Kidney epithelial cell (primary cell): ENCODE measurements around the gene ST6GALNAC5. TPM values are rescaled to one million over a fixed set of nuclear protein-coding genes. Genes with fewer than 3 reads are reported as not detected.

Experiments
- DNase-seq: peaks from one replicate; pipeline ENCODE4 v3.0.0-alpha.2; 2010; ENCODE audit warnings: low read depth
- H3K27me3 ChIP-seq: 2 replicates; pipeline ENCODE4 v1.6.0; 2011; ENCODE audit warnings: low read length; ENCODE audit not compliant: control insufficient read depth, insufficient read depth
- H3K36me3 ChIP-seq: 2 replicates; pipeline ENCODE4 v1.5.1; 2011; ENCODE audit warnings: low read length; ENCODE audit not compliant: control insufficient read depth, insufficient read depth
- H3K4me3 ChIP-seq: 2 replicates; pipeline ENCODE4 v1.5.1; 2011; ENCODE audit warnings: low read depth, mild to moderate bottlenecking, control low read depth, low read length
- total RNA-seq: library from RNA; depleted of rRNA; stranded (reverse); fragments of >200 nt; gene quantifications from 2 replicates; pipeline ENCODE4 v1.2.3, GENCODE V29; 2015
- TF ChIP-seq, protein P1 (sequence below): IDR thresholded peaks from 2 replicates; pipeline ENCODE4 v1.5.1; 2011; ENCODE audit warnings: mild to moderate bottlenecking, moderate library complexity, low read length, control low read depth, inconsistent platforms; ENCODE audit not compliant: insufficient read depth, poor library complexity, severe bottlenecking

The ST6GALNAC5 gene
- total RNA-seq, 1 donor from 2014 or later = 9.4 TPM

- Histone ChIP-seq H3K4me3 (no peak overlapping the region), H3K27me3 (no peaks in the 10 kb centered on the region), H3K36me3 (no peaks in the 10 kb centered on the region)
- TF ChIP-seq, protein P1, sequence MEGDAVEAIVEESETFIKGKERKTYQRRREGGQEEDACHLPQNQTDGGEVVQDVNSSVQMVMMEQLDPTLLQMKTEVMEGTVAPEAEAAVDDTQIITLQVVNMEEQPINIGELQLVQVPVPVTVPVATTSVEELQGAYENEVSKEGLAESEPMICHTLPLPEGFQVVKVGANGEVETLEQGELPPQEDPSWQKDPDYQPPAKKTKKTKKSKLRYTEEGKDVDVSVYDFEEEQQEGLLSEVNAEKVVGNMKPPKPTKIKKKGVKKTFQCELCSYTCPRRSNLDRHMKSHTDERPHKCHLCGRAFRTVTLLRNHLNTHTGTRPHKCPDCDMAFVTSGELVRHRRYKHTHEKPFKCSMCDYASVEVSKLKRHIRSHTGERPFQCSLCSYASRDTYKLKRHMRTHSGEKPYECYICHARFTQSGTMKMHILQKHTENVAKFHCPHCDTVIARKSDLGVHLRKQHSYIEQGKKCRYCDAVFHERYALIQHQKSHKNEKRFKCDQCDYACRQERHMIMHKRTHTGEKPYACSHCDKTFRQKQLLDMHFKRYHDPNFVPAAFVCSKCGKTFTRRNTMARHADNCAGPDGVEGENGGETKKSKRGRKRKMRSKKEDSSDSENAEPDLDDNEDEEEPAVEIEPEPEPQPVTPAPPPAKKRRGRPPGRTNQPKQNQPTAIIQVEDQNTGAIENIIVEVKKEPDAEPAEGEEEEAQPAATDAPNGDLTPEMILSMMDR = no peak
- DNase-seq = no peak
Measured at GRCh38 chr1:77018761-77019160, 151.5 kb downstream of the ST6GALNAC5 start.

- Histone ChIP-seq H3K4me3 (no peak overlapping the region), H3K27me3 (no peaks in the 10 kb centered on the region), H3K36me3 (no peaks in the 10 kb centered on the region)
- TF ChIP-seq, protein P1 = no peak
- no peak for DNase-seq
Measured at GRCh38 chr1:77021732-77022131, 154.5 kb downstream of the ST6GALNAC5 start.

- H3K4me3 ChIP-seq = no peak overlapping the region
- no peak for DNase-seq
- H3K36me3 ChIP-seq = no peaks in the 10 kb centered on the region
- TF ChIP-seq, protein P1 = no peak
- H3K27me3 ChIP-seq = no peaks in the 10 kb centered on the region
Measured at GRCh38 chr1:77024500-77024899, 157.2 kb downstream of the ST6GALNAC5 start.

DNA sequence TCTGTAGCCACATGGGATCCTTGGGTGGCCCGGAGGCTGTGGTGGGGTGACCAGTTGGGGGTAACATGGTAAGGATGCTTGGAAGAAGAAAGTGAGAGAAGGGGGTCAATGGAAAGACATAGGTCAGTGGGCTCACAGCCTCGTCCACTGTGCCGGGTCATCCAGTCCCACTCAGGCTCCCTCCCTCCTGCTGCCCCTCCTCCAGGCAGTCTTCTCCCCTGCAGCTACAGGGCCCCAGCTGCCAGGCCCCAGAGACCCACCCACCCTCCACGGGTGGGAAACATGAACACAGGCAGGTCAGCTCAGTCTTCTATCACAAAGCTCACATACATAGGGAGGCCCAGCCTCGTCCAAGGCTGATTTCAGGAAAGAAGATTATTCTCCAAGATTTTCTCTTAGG, 158.3 kb downstream of the ST6GALNAC5 start:
- TF ChIP-seq, protein P1 = no peak

GRCh38 chr1:77026135-77026534, 158.9 kb downstream of the ST6GALNAC5 start:
- no peak for DNase-seq
- H3K27me3 ChIP-seq = no peaks in the 10 kb centered on the region
- TF ChIP-seq, protein P1 = no peak
- H3K36me3 ChIP-seq = no peaks in the 10 kb centered on the region
- H3K4me3 ChIP-seq = no peak overlapping the region

More for the DNA sequence above, 158.3 kb downstream of the ST6GALNAC5 start:
- Histone ChIP-seq H3K4me3 (no peak overlapping the region), H3K27me3 (no peaks in the 10 kb centered on the region), H3K36me3 (no peaks in the 10 kb centered on the region)
- DNase-seq = no peak

DNA sequence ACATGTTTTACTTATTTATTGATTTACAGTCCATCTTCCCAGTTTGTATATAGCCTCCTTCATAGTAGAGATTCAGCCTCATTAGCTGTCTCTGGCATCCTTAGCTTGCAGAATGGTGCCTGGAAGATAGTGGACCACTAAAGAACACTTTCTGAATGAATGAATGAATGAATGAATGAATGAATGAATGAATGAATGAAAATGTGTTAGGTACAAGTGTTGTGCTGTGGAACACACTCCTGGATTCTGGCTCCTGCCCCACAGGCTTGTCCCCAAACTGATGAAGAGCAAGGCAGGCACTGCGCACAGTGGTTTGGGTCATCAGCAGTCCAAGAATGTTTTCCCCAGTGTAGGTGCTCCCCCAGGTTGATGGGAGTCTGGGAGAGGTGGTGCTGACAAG, 159.4 kb downstream of the ST6GALNAC5 start:
- DNase-seq = no peak
- H3K4me3 ChIP-seq = no peak overlapping the region
- H3K27me3 ChIP-seq = no peaks in the 10 kb centered on the region
- no peaks in the 10 kb centered on the region for H3K36me3 ChIP-seq
- TF ChIP-seq, protein P1 = no peak
